Inferior parietal cortex (tissue), 1 donor: ENCODE results near the gene PFAS.

ENCODE experiments used
- DNase-seq: peaks from one replicate; pipeline ENCODE4 v3.0.0-alpha.2; 2016; ENCODE audit errors: extremely low spot score

Gene PFAS

DNA sequence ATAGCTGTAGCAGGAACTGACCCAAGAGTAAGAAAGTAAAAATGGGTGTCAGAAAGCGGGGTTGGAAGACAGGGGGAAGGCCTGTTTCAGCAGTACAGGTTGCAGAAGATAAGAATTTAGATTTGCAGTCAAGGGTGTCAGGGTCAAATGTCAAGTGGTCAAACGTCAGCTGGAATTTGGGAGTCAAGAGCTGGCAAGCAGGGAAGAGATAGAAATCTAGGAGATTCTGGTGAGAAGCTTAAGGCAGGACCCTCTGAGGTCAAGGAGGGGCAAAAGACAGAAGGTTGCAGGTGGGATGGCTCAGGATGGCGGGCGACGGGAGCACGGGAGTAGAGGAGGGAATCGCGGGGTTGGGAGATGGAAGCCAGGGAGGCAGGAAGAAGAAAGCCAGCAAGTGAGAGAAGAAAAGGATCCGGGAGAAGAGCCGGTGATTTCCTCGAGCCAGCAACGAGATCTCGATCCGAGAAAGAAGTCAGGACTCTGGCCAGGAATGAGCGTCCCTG is 45.8 kb downstream of the PFAS start:
- no peak for DNase-seq

DNA sequence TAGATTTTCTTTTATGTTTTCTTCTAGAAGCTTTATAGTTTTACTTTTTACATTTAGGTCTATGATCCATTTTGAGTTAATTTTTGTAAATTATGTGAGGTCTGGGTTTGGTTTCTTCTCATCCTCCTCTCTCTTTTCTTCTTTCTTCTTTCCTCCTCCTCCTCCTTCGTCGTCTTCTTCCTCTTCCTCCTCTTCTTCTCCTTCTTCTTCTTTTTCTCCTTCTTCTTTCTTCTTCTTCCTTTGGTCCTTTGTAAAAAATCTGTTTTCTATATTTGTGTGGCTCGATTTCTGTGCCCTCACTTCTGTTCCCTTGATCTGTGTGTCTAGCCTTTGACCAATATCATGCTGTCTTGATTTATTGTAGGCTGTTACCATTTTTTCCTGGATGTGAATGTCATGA is 51.1 kb downstream of the PFAS start:
- no peak for DNase-seq

DNA sequence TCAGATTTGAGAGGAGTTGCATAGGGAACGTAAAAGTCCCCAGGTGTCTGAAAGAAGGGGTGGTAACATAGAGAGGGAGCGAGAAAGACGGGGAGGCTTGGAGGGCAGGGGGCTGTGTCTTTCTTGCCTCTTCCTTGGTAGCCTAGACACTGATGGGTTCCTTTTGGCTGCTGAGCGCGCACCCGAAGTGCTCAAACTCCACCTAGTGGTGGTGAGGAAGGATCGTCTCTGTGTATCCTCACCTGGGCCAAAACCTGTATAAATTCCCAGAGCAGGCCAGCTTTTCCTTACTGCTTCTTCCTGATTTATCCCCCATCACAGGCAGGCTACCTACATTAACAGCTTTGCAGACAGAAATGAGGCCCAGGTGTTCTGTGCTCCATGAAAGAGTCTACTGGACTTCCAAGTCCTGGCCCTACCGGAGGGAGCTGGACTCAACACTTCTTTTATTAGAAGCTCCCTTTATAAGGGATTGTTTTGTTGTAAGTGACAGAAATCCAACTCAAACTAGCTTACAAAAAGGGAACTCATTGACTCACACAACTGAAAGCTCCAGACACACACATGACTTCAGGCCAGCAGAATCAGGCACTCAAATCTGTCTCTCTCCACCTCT is 51.6 kb downstream of the PFAS start:
- peak; percentile 77 for DNase-seq

DNA sequence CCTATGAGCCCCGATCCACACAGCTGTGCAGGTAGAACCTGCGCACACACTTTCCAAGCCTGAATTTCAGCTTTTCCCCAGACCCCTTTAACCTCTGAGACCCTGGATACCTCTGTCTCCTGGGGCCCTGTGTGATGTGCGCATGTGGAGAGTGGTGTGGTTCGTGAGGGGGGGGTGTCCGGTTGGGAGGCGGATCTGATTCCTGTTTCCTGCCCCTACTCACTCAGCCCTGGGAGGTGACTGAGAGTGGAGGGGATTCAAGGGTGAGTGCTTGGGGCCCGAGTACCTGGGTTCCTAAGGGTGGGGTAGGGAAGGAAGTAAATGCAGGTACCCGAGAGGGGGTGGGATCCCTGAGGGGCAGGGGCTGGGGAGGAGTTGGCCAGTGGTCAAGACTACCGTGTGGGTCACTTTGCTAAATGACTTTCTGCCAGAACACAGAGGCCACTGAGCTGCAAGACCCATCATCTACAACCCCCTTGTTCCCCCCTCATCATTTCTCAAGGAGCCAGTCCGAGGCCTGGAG is 61.6 kb downstream of the PFAS start:
- no peak for DNase-seq

DNA sequence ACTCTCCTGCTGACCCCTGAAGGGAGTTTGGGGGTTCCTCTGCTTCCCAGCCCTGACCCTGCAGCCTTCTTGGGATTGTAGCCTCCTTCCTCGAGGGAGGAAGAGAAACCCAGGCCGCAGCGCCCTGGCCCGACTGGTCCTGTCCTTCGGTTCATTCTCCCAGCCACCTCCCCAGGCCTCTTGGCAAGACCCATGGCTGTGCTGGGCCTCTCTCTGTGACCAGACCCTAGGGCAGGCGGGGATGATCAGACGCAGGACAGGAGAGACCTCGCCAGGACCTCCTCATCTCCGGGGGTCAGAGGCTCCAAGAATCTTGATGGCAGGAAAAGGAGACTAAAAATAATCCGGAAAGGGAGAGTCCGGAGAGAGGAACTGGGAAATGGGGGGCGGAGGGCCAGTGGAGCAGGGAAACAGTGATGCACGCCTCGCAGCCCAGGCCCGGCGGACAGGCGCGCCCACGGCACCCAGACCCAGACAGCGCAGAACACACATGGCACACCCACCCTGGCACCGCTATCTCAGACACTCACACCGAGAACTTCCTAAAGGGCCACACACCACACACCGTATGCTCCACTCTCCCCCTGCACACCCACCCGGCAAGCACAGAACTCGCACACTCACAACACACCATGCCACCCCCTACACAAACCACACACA is 62.2 kb downstream of the PFAS start:
- DNase-seq, result no peak

DNA sequence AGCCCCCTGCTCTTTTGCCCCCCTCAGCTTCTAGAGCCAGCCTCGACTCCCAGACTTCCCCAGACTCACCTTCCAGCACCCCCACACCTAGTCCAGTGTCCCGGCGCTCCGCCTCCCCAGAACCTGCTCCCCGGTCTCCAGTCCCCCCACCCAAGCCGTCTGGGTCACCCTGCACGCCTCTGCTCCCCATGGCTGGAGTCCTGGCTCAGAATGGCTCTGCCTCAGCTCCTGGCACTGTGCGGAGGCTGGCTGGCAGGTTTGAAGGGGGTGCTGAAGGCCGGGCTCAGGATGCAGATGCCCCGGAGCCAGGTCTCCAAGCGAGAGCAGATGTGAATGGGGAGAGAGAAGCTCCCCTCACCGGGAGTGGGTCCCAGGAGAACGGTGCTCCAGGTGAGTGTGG is 63.2 kb downstream of the PFAS start:
- no peak for DNase-seq

DNA sequence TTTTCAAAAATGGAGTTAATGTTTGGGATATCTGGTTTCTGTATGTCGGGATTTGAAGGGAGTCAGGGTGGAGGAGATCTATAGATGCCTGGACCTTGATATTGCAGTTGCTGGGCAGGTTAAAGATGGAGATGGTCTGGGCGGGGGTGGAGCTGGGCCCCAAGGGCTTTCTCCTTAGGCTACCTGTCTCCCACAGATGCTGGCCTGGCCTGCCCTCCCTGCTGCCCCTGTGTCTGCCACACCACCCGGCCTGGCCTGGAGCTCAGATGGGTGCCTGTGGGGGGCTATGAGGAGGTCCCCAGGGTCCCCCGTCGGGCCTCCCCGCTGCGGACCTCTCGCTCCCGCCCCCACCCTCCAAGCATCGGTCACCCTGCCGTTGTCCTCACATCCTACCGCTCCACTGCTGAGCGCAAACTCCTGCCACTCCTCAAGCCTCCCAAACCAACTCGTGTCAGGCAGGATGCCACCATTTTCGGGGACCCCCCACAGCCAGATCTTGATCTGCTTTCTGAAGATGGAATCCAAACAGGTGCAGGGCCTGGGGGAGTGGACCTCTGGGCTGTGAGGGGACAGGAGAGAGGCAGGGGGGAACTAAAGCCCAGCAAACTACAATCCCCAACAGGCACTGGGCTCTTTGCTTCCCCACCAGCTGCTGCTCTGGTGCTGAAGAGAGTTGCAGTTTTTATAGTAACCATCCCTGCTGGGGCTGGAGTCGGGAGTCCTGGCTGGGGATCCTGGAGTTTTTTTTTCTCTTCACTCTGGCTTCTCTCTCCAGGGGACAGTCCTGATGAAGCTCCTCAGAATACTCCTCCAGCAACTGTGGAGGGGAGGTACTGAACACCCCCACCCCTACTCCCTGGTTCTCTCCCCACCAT is 63.9 kb downstream of the PFAS start:
- no peak for DNase-seq

DNA sequence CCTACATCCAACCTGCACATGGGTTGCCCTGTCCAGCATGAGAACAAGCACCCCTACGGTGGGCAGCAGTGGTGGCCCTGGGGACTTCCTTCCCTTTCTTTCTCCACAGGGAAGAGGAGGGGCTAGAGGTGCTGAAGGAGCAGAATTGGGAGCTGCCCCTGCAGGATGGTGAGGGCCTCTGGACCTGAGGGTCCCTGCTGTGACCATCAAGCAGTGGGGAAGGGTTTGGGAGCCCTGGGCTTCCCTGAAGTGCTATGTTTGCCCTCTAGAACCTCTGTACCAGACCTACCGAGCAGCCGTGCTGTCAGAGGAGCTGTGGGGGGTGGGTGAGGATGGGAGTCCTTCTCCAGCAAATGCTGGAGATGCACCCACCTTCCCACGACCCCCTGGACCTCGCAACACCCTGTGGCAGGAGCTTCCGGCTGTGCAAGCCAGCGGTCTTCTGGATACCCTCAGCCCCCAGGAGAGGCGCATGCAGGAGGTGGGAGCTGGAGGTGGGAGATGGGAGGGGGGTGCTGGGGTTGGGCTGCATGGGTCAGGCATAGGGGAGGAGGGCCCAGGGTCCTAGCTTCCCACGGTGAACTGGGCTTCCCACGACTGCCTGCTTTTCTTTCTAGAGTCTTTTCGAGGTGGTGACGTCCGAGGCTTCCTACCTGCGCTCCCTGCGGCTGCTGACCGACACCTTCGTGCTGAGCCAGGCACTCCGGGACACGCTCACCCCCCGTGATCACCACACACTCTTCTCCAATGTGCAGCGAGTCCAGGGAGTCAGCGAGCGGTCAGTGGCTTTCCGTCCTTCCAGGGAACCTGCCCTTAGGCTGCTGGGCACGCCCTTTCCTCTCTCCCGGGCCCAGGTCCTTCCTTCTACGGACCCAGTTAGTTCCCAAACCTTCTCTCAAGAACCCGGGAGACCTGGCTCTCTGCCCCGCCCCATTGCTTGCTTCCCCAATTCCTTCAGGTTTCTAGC is 66.0 kb downstream of the PFAS start:
- no peak for DNase-seq

DNA sequence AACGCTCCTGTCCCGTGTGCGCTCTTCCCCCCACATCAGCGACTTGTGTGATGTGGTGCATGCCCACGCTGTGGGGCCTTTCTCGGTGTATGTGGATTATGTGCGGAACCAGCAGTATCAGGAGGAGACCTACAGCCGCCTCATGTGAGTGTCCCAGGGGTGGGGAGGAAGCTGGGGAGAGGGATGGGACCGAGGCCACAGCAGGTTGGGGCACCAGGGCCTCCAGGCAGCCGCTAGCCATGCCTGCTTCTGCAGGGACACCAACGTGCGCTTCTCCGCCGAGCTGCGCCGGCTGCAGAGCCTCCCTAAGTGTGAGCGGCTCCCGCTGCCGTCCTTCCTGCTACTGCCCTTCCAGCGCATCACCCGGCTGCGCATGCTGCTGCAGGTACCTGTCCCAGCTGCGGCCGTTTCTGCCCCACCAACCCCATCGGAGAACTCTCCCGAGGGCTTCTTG is 66.7 kb downstream of the PFAS start:
- no peak for DNase-seq

DNA sequence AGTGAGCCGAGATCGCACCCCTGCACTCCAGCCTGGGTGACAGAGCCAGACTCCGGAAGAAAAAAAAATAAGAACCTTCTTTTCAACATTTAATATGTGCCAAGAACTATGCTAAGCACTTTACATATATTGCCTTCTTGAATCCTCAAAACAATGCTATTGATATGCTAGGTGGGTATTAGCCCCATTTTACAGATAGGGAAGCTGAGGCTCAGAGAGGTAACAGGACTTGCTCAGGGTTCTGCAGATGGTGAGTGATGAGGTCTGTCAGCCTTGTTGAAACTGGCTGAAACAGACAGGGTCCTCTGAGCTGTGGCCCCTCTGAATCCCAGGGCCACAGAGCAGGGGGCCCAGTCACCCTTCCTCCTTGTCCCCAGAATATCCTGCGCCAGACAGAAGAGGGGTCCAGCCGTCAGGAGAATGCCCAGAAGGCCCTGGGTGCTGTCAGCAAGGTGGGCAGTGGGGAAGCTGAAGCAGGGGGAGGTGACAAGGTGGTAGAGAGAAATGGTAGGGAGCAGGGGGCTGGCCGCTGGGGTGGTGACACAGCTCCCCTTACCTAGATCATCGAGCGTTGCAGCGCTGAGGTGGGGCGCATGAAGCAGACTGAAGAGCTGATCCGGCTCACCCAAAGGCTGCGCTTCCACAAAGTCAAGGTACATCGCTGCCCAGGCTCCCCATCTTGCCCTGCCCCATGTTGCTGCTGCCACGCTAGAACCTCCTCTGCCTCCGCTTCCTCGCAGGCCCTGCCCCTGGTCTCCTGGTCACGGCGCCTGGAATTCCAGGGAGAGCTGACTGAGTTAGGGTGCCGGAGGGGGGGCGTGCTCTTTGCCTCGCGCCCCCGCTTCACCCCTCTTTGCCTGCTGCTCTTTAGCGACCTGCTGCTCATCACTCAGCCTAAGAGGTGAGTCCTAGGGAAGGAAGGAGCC is 69.2 kb downstream of the PFAS start:
- no peak for DNase-seq
